Left ventricle myocardium inferior (tissue), 1 donor: ENCODE data around the gene COL26A1. TPM values are rescaled to one million over a fixed set of nuclear protein-coding genes. Genes with fewer than 3 reads are reported as not detected.

Source experiments
- DNase-seq: peaks from one replicate; pipeline ENCODE4 v3.0.0-alpha.2; 2020
- H3K27ac ChIP-seq: fragments of 200-600 bp; replicated peaks from 2 replicates; pipeline ENCODE4 v1.8.0; 2021
- H3K27me3 ChIP-seq: fragments of 200-600 bp; 2 replicates; pipeline ENCODE4 v1.8.0; 2021; ENCODE audit warnings: low read depth
- H3K36me3 ChIP-seq: fragments of 200-600 bp; 2 replicates; pipeline ENCODE4 v1.8.0; 2021
- H3K4me1 ChIP-seq: fragments of 200-600 bp; 2 replicates; pipeline ENCODE4 v1.8.0; 2021
- H3K4me3 ChIP-seq: fragments of 200-600 bp; 2 replicates; pipeline ENCODE4 v1.8.0; 2021; ENCODE audit warnings: mild to moderate bottlenecking, moderate library complexity
- H3K9me3 ChIP-seq: fragments of 200-600 bp; replicated peaks from 2 replicates; pipeline ENCODE4 v1.8.0; 2021
- CTCF ChIP-seq: fragments of 200-600 bp; IDR thresholded peaks from 2 replicates; pipeline ENCODE4 v1.8.0; 2021; ENCODE audit warnings: antibody characterized with exemption, mild to moderate bottlenecking, borderline replicate concordance
- intact Hi-C: fragments of 100-400 bp; cut with micrococcal nuclease; formaldehyde crosslinking; loops from one replicate; pipeline ENCODE4 v1.11.0; 2022
- total RNA-seq: library from RNA; stranded (reverse); fragmentation: NEBNext Ultra II Directional; extraction: Animal tissue kit (Norgen Biotek cat#: 25700); gene quantifications from one replicate; pipeline ENCODE4 v1.2.1, GENCODE V29; 2021
- donor health status: DM: no; HTN: yes; CAD: no; lungs with severe emphysema.

Gene COL26A1
- total RNA-seq, 1 donor from 2014 or later = not detected

- intact Hi-C loops = no loop called here
- Histone ChIP-seq H3K4me3 (no peak overlapping the region), H3K9me3 (no peaks in the 10 kb centered on the region), H3K4me1 (no peaks in the 10 kb centered on the region), H3K36me3 (no peaks in the 10 kb centered on the region), H3K27me3 (peaks cover 65% of the 10 kb centered on the region), H3K27ac (no peak overlapping the region)
- peak; percentile 33 for TF ChIP-seq CTCF
- no peak for DNase-seq
Observed at GRCh38 chr7:101507791-101508252, 145.1 kb downstream of the COL26A1 start.

GRCh38 chr7:101510297-101510696, 147.6 kb downstream of the COL26A1 start:
- Histone ChIP-seq H3K4me3 (no peak overlapping the region), H3K36me3 (no peaks in the 10 kb centered on the region), H3K27me3 (peaks cover 90% of the 10 kb centered on the region), H3K9me3 (no peaks in the 10 kb centered on the region), H3K4me1 (no peaks in the 10 kb centered on the region), H3K27ac (no peak overlapping the region)
- intact Hi-C loops = no loop called here
- no peak for DNase-seq
- TF ChIP-seq CTCF = no peak

GRCh38 chr7:101511965-101512364, 149.3 kb downstream of the COL26A1 start:
- no peak overlapping the region for H3K27ac ChIP-seq
- no peaks in the 10 kb centered on the region for H3K4me1 ChIP-seq
- no peak for DNase-seq
- H3K36me3 ChIP-seq = no peaks in the 10 kb centered on the region
- no peak for TF ChIP-seq CTCF
- no peak overlapping the region for H3K4me3 ChIP-seq
- peaks cover 94% of the 10 kb centered on the region for H3K27me3 ChIP-seq
- intact Hi-C loops = no loop called here
- H3K9me3 ChIP-seq = no peaks in the 10 kb centered on the region

- Histone ChIP-seq H3K9me3 (peaks cover 10% of the 10 kb centered on the region), H3K4me1 (no peaks in the 10 kb centered on the region), H3K27me3 (peaks cover 50% of the 10 kb centered on the region), H3K4me3 (no peak overlapping the region), H3K27ac (no peak overlapping the region), H3K36me3 (no peaks in the 10 kb centered on the region)
- DNase-seq = no peak
- TF ChIP-seq CTCF = no peak
- intact Hi-C loops = no loop called here
Observed at GRCh38 chr7:101516851-101517250, 154.2 kb downstream of the COL26A1 start.

GRCh38 chr7:101517304-101517703, 154.6 kb downstream of the COL26A1 start:
- intact Hi-C loops = no loop called here
- no peak for TF ChIP-seq CTCF
- Histone ChIP-seq H3K4me3 (no peak overlapping the region), H3K36me3 (no peaks in the 10 kb centered on the region), H3K27me3 (peaks cover 46% of the 10 kb centered on the region), H3K4me1 (no peaks in the 10 kb centered on the region), H3K27ac (no peak overlapping the region), H3K9me3 (peaks cover 10% of the 10 kb centered on the region)
- DNase-seq = no peak

- intact Hi-C loops = no loop called here
- no peak for TF ChIP-seq CTCF
- Histone ChIP-seq H3K9me3 (peaks cover 15% of the 10 kb centered on the region), H3K4me1 (no peaks in the 10 kb centered on the region), H3K4me3 (no peak overlapping the region), H3K36me3 (no peaks in the 10 kb centered on the region), H3K27ac (no peak overlapping the region), H3K27me3 (peaks cover 35% of the 10 kb centered on the region)
- no peak for DNase-seq
Observed at GRCh38 chr7:101518336-101518735, 155.7 kb downstream of the COL26A1 start.
